ENCODE results near the gene LYPD4. TPM values are rescaled to one million over a fixed set of nuclear protein-coding genes. Genes with fewer than 3 reads are reported as not detected.
"Not testable (repeated sequence)": the region's sequence is repeated elsewhere in the genome, so short reads cannot be mapped to it uniquely, and the experiment has no call there.

Gene LYPD4
- polyA plus RNA-seq, 5 donors = not detected

DNA sequence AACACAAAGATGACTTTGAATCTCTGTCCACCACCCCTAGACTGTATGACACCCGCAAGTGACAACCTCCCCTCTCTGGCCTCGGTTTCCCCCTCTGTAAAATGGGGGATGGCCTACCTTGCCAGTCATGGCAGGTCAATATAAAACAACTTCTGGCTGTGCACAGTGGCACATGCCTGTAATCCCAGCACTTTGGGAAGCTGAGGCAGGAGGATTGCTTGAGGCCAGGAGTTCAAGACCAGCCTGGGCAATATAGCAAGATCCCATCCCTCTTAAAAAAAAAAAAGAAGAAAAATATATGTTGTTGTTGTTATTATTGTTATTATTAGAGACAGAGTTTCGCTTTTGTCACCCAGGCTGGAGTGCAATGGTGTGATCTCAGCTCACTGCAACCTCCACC is 31.5 kb upstream of the LYPD4 start:
- DNase-seq = not testable (repeated sequence)

GRCh38 chr19:41872775-41873647 is 28.5 kb upstream of the LYPD4 start:
- no peak for DNase-seq

DNA sequence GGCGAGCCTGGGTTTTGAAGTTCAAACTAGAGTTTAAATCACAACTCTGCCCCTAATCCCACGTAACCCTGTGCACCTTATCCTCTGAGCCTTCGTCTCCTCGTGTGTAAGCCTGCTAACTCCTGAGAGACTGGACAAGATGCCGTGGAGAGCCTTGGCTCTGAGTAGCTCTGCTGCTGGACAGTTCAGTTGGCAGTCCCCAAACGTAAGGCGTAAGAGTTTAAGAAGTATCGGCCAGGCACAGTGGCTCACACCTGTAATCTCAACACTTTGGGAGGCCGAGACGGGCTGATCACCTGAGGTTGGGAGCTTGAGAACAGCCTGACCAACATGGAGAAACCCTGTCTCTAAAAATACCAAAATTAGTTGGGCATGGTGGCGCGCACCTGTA is 27.9 kb upstream of the LYPD4 start:
- no peak for DNase-seq

DNA sequence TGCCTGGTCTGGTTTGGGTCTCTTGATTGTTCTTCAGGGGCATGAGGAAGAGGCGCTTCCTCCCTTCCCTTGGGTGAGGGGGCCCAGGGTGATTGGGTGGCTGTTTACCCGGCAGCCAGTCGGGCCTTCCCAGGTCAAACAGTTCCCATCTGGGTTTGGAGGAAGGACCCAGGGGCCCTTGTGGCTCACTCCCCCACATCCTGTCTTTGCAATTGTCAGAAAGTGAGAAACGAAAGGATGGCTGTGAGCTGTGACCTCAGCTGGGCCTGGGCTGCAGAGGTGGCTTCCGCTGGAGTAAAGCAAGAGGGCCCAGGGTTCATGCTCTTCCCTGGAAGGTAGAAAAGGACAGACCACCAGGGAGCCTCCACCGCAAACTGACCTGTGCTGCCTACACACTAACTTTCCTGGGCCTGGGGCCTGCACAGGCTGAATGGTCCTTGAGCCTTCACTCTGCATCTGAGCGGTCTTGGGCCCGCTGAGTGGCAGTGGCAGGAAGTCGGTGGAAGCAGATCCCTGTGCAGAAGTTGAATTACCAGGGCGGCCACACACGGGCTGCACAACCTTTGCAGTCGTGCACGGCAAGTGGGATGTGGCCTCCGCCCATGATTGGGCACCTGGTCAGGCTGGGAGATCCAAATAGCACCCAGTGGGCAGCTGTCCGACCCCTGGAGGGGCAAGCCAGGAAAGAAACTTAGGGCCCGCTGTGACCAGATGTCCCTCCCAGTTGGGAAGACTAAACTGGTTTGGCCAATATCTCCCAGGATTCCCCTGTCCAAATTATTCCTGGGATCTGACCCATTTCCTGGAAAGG is 27.3 kb upstream of the LYPD4 start:
- no peak for DNase-seq

- DNase-seq = no peak
These were observed 26.0 kb upstream of the LYPD4 start for GRCh38 chr19:41870401-41870873.

DNA sequence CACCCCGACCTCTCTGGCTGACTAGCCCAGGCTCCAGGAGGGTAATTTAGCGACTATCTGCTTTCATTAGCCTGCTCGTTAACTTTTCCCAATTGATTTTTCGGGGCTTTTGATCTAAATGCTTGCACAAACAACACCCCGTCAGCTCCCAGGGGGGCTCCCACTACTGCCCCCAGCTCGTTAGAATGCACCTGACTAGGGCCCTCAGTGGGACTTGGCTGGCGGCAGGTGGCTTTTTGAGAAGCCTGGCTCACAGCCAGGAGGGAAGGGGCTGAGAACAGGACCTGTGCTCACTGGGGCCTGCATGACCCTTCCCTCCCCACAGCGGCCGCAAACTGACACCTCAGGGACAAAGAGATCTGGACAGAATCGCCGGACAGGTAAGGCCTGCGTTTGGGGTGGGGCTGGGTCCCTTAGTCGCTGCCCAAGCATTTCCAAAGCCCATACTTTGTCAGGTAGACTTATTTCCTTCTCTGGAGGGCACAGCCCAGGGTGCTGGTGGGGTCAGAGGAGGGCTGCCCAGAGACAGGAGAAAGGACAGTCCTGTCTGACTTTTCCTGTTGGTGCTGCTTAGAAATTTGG is 25.0 kb upstream of the LYPD4 start:
- DNase-seq = no peak

- DNase-seq = no peak
These were observed 24.5 kb upstream of the LYPD4 start for GRCh38 chr19:41868989-41869300.

GRCh38 chr19:41868120-41868988 is 23.9 kb upstream of the LYPD4 start:
- DNase-seq = no peak

DNA sequence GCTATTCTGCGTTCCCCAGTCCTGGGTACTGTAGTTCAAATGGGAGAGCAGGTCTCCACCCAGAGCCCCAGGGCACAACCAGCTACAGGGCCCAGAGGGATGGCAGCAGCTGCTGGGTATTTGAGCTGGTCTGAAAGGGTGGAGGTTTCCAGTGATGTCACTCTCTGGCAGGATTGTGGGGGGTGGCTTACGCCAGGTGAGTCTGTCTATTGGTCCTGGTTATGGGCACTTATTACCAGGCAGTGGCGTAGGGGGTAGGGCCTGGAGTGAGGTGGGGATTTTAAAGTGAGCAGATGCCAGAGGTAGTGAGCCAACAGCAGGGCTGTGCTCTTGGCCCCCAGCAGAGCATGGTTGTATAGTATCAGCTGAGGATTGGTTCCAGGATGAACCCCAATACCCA is 21.8 kb upstream of the LYPD4 start:
- no peak for DNase-seq

- DNase-seq = no peak
These were observed 19.9 kb upstream of the LYPD4 start for GRCh38 chr19:41864374-41864773.

DNA sequence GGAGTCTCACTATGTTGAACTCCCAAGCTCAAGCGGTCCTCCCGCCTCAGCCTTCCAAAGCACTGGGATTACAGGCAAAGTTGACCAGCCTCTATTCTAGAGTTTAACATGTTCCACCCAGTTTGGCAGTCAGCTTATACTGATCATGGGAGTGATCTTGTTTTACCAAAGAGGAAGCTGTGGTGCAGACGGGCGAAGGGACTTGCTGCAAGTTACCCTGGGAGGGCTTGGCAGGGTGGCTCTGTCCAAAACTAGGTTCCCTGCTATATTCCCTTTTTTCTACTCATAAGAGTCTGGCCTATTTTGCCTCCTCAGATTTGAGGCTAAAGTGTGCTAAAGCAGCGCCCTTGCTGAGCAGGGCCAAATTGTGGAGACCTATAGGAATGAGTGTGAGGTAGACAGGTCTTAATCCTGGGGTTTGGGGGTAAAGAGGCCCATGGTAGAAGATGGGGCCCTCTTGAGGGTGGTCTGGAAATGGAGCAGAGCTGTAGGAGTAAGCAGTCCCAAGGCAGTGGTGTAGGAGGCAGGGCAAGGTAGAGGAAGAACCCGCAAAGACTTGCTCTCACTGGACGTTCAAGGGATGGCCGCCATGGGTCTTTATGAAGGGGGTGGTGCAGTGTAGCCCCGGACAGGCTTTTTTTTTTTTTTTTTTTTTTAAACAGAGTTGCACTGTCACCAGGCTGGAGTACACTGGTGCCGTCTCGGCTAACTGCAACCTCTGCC is 18.9 kb upstream of the LYPD4 start:
- DNase-seq = no peak

DNA sequence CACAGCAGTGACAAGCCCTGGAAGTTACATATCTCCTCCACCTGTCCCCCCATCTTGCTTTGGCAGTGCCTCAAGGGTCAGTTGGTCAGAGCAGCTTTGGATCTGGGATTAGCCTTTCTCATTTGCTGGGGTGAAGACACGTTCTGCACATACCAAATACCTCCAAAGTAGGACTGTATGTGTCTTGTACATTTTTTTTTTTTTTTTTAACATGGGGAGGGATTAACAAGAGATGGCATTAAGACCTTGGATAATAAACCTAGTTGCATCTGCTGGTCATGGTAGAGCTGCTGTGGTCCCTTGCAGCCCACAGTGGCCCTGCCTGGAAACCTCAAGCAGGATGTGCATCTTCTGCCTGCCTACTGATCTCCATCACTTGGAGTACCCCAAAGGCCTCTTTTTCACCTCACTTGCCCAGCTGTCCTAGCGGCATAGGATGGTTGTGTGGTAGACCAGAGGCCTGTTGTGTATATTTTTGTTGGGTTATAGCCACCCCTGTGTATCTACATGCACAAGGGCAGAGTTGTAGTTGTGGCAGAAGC is 18.0 kb upstream of the LYPD4 start:
- DNase-seq = no peak

DNA sequence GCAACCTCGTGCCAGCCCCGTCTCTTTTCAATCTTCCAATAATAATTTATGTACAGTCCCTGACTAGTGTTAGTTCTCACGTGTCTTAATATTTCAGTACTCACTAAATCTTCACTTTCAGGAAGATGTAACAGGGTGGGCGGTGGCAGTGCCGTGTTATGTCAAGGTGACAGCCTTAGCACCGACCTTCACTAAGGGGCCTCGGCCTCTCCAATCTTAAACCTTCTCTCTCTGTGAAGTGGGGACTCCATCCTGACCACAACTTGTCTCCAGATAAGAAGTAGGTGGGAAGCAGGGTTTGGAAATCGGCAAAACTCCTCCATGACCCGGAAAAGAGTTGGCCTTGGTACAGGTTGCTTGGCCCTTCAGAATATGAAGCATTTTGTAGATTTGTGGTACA is 17.4 kb upstream of the LYPD4 start:
- no peak for DNase-seq

DNA sequence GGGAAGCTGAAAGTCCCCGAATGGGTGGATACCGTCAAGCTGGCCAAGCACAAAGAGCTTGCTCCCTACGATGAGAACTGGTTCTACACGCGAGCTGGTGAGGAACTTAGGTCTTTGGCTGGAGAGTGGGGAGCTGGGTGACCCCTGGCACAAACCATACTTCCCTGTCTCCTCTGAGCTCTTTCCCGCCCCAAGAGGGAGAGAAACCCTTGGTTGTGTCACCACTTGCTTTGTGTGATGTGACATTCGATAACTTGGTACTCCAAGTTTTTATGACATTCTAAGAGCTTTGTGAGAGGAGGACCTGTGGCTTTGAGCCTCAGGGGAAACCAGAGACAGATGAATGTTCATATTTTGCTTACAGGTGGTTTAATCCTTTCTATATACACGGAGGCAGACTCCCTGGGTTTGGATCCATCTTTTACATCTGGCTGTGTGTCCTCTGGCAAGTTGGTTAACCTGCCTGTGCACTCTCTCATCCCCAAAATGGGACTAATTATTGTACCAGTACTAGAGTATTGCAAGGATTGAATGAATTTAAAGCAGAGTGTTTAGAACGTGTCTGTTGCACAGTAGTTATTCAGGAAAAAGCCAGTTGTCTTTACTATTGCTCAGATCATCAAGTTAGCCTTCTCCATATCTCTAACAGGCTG is 16.8 kb upstream of the LYPD4 start:
- DNase-seq = no peak

DNA sequence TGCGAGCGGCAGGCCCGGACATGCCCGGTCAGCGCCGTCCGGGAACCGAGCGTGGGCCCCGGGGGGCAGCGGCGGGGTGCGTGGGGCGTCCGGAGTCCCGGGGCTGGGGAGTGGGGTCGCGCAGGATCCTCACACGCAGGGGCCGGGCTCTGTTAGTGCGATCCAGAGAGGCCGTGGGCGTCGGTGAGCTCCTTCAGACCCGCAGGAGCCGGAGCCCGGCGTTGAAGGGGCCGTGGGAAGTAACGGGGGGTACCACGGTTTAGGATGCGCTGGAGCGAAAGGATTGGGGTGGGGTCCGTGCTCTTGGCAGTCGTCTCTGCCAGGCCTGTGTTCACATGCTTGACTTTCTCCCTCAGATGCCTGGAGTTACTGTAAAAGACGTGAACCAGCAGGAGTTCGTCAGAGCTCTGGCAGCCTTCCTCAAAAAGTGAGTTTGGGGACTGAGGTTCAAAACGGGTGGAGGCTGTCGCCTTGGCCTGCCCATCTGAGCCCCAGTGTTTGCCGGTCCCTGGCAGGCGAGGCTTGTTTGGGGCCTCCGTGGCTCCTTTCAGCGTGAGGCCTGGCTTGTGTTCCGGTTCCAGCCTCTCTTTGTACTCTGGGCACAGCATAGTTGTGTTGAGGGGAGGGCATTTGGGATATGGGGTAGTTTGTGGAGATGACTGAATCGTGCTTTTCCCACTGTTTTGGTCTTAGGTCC is 16.1 kb upstream of the LYPD4 start:
- no peak for DNase-seq

- DNase-seq = peak; percentile 99
These were observed 15.3 kb upstream of the LYPD4 start, which contains the start of gene RPS19 for GRCh38 chr19:41859618-41860418. TSS of gene RPS19 (plus strand) at chr19:41860255. CDS start at chr19:41860775, 520 bp downstream.

DNA sequence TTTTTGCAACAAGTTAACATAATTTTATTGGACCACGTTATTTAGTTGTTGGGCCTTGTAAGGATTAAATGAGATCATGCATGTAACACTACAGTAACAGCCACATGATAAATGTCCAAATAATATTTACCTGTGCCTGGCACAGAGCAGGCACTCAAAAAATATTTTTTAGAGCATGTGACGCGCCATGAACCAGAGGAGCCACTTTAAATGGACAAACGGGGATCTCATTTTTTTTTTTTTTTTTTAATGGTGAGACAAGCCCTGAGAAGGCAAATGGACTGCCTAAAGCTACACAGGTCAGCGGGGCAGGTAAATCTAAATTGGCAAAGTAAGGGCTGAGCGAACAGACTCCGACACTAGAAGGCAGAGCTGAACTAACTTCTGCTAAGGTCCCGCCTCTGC is 14.7 kb upstream of the LYPD4 start:
- no peak for DNase-seq

DNA sequence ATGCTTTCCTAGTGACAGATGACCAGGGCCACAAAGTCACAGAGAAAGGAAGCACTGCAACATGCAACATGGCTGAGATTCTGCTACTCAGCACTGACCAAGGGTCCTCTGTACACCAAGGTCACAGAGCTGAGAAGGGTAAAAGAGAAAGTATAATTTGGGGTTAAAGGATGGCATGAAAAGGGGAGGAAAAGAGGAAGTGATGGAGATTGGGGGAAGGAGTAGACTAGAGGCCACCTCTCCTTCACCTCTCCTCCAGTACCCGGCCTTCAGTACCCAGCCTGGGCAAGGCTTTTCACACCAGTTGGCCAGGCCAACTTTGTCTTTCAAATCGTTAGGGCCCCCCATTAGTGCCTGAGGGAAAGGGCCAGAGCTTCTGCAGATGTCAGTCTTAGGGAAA is 9.3 kb upstream of the LYPD4 start:
- DNase-seq = no peak

GRCh38 chr19:41853344-41853743 is 8.9 kb upstream of the LYPD4 start:
- no peak for DNase-seq

Data from right lung (tissue), 5 donors.